Neural progenitor cell (in vitro differentiated cells): ENCODE data around the gene PIP5KL1. TPM values are rescaled to one million over a fixed set of nuclear protein-coding genes. Genes with fewer than 3 reads are reported as not detected.

ENCODE experiments used
- DNase-seq: peaks from one replicate; pipeline ENCODE4 v3.0.0-alpha.2; 2016; ENCODE audit warnings: low spot score
- H2AFZ ChIP-seq: fragments of 200-600 bp; sonication (generic); replicated peaks from 2 replicates; pipeline ENCODE4 v1.6.1; 2016; ENCODE audit warnings: antibody characterized with exemption
- H3F3A ChIP-seq: fragments of 200-600 bp; sonication (generic); 2 replicates; pipeline ENCODE4 v1.6.1; 2016; ENCODE audit warnings: antibody characterized with exemption, low read depth
- H3K27ac ChIP-seq: fragments of 200-600 bp; sonication (generic); 2 replicates; pipeline ENCODE4 v1.5.1; 2016; ENCODE audit warnings: mild to moderate bottlenecking
- H3K27me3 ChIP-seq: fragments of 200-600 bp; sonication (generic); 2 replicates; pipeline ENCODE4 v1.6.1; 2016; ENCODE audit warnings: mild to moderate bottlenecking, moderate library complexity
- H3K36me3 ChIP-seq: fragments of 200-600 bp; sonication (generic); 2 replicates; pipeline ENCODE4 v1.5.1; 2016
- H3K4me1 ChIP-seq: fragments of 200-600 bp; sonication (generic); 2 replicates; pipeline ENCODE4 v1.6.1; 2016; ENCODE audit warnings: mixed run types
- H3K4me2 ChIP-seq: fragments of 200-600 bp; sonication (generic); 2 replicates; pipeline ENCODE4 v1.6.1; 2016
- H3K4me3 ChIP-seq: fragments of 200-600 bp; sonication (generic); 2 replicates; pipeline ENCODE4 v1.5.1; 2016
- H3K79me2 ChIP-seq: fragments of 200-600 bp; sonication (generic); 2 replicates; pipeline ENCODE4 v1.6.1; 2016; ENCODE audit warnings: low read depth
- H3K9ac ChIP-seq: fragments of 200-600 bp; sonication (generic); 2 replicates; pipeline ENCODE4 v1.6.1; 2016
- H3K9me3 ChIP-seq: fragments of 200-600 bp; sonication (generic); 2 replicates; pipeline ENCODE4 v1.5.1; 2016; ENCODE audit warnings: low read depth
- H4K20me1 ChIP-seq: fragments of 200-600 bp; sonication (generic); 2 replicates; pipeline ENCODE4 v1.6.1; 2016; ENCODE audit warnings: low read depth
- H3K27ac Mint-ChIP-seq: 3 replicates; pipeline ENCODE4 v1.8.0; 2021; ENCODE audit warnings: mixed read lengths
- H3K27me3 Mint-ChIP-seq: 2 replicates; pipeline ENCODE4 v1.8.0; 2022; ENCODE audit warnings: low read depth, mild to moderate bottlenecking, inconsistent platforms, moderate library complexity, mixed read lengths; ENCODE audit not compliant: insufficient read depth
- H3K36me3 Mint-ChIP-seq: 3 replicates; pipeline ENCODE4 v1.8.0; 2021; ENCODE audit warnings: mixed read lengths
- H3K4me1 Mint-ChIP-seq: 3 replicates; pipeline ENCODE4 v1.8.0; 2021; ENCODE audit warnings: mixed read lengths
- H3K4me3 Mint-ChIP-seq: 3 replicates; pipeline ENCODE4 v1.8.0; 2021; ENCODE audit warnings: mild to moderate bottlenecking, moderate library complexity, mixed read lengths
- H3K9me3 Mint-ChIP-seq: 3 replicates; pipeline ENCODE4 v1.8.0; 2020; ENCODE audit warnings: mixed read lengths
- CTCF ChIP-seq: fragments of 200-600 bp; sonication (generic); IDR thresholded peaks from 2 replicates; pipeline ENCODE4 v1.5.1; 2017; ENCODE audit warnings: antibody characterized with exemption, mild to moderate bottlenecking
- EZH2 ChIP-seq: fragments of 200-600 bp; sonication (generic); IDR thresholded peaks from 2 replicates; pipeline ENCODE4 v1.6.1; 2017; ENCODE audit warnings: antibody characterized with exemption, mild to moderate bottlenecking, moderate library complexity
- EZH2phosphoT487 ChIP-seq: fragments of 200-600 bp; sonication (generic); IDR thresholded peaks from 2 replicates; pipeline ENCODE4 v1.6.1; 2017; ENCODE audit warnings: antibody characterized with exemption
- total RNA-seq: library from RNA; depleted of rRNA; stranded (reverse); fragments of >200 nt; gene quantifications from 2 replicates; pipeline ENCODE4 v1.2.3, GENCODE V29; 2015; ENCODE audit warnings: low replicate concordance

PIP5KL1 gene
- total RNA-seq, 1 donor from 2014 or later: 1.4 TPM

GRCh38 chr9:127923046-127923445 is 7.5 kb downstream of the PIP5KL1 start:
- H3K9me3 ChIP-seq: no peaks in the 10 kb centered on the region
- H3K27ac ChIP-seq: no peak overlapping the region
- H3K27me3 Mint-ChIP-seq: peaks cover 33% of the 10 kb centered on the region
- H3K9me3 Mint-ChIP-seq: no peaks in the 10 kb centered on the region
- TF ChIP-seq EZH2phosphoT487: no peak
- no peak for TF ChIP-seq EZH2
- TF ChIP-seq CTCF: no peak
- peaks cover 26% of the 10 kb centered on the region for H3F3A ChIP-seq
- no peak overlapping the region for H2AFZ ChIP-seq
- H3K4me1 ChIP-seq: peaks cover 13% of the 10 kb centered on the region
- H3K9ac ChIP-seq: no peak overlapping the region
- no peaks in the 10 kb centered on the region for H3K36me3 ChIP-seq
- H3K4me2 ChIP-seq: no peak overlapping the region
- H3K27me3 ChIP-seq: peaks cover 39% of the 10 kb centered on the region
- DNase-seq: peak; percentile 49
- no peak overlapping the region for H3K4me3 Mint-ChIP-seq
- no peaks in the 10 kb centered on the region for H3K79me2 ChIP-seq
- no peak overlapping the region for H3K4me3 ChIP-seq
- peaks cover 10% of the 10 kb centered on the region for H4K20me1 ChIP-seq
- no peaks in the 10 kb centered on the region for H3K36me3 Mint-ChIP-seq
- H3K27ac Mint-ChIP-seq: no peak overlapping the region
- H3K4me1 Mint-ChIP-seq: peaks cover 11% of the 10 kb centered on the region

DNA sequence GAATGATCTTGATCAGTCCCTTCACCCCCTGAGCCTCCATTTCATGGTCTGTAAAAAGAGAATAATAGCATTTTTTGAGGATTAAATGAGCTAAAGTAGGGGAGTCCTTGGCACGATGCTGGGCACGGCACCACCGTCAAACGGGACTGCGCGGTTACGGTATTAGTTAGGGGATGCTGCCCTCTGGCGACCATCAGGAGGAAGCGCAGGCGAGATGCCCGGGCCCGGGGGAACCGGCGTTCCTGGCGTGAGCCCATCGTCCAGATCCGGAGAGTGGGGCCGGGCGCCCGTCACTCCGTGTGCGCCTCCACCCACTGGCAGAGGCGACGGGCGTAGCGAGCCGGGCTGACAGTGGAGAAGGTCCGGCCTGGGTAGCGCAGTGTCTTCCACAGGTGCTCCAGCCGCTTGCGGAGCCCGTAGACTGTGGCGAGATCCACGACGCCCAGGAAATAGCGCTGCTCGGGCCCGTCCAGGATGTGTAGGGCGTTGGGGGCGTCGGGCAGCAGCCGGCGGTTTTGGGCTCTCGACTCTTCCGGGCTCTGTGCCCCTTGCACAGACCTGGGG is 8.9 kb downstream of the PIP5KL1 start:
- peak; percentile 77 for DNase-seq
- peaks cover 31% of the 10 kb centered on the region for H3K27me3 ChIP-seq
- H2AFZ ChIP-seq: no peak overlapping the region
- no peaks in the 10 kb centered on the region for H3K36me3 Mint-ChIP-seq
- no peaks in the 10 kb centered on the region for H3K9me3 ChIP-seq
- H3K9ac ChIP-seq: no peak overlapping the region
- peaks cover 22% of the 10 kb centered on the region for H3F3A ChIP-seq
- H3K27ac ChIP-seq: no peak overlapping the region
- H3K4me3 ChIP-seq: no peak overlapping the region
- H3K4me3 Mint-ChIP-seq: no peak overlapping the region
- no peak overlapping the region for H3K27ac Mint-ChIP-seq
- H3K27me3 Mint-ChIP-seq: peaks cover 29% of the 10 kb centered on the region
- no peak overlapping the region for H3K4me2 ChIP-seq
- peaks cover 5% of the 10 kb centered on the region for H4K20me1 ChIP-seq
- no peaks in the 10 kb centered on the region for H3K36me3 ChIP-seq
- H3K79me2 ChIP-seq: no peaks in the 10 kb centered on the region
- H3K4me1 Mint-ChIP-seq: peaks cover 20% of the 10 kb centered on the region
- TF ChIP-seq EZH2: no peak
- no peak for TF ChIP-seq EZH2phosphoT487
- TF ChIP-seq CTCF: peak; percentile 94
- peaks cover 4% of the 10 kb centered on the region for H3K4me1 ChIP-seq
- H3K9me3 Mint-ChIP-seq: no peaks in the 10 kb centered on the region

DNA sequence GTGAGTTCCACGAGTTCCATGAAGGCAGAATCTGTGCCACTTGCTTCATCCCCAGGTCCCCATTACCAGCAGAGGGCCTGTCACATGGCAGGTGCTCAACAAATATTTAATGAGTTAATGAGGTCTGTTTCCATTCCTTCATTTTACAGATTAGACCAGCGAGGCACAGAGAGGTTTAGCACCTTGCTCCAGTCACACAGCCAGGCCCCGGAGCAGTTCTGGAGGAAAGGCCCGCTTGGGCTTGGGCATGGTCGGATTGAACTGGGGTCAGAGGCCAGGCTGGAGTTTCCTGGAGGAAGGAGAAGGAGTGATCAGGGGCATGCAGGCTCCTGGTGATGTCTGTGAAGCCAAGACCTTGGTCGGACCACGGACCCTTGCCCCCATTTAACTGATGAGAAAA is 9.8 kb downstream of the PIP5KL1 start:
- Mint-ChIP-seq H3K27me3 (peaks cover 20% of the 10 kb centered on the region), H3K9me3 (no peaks in the 10 kb centered on the region), H3K27ac (no peak overlapping the region), H3K36me3 (no peaks in the 10 kb centered on the region), H3K4me1 (peaks cover 23% of the 10 kb centered on the region), H3K4me3 (no peak overlapping the region)
- no peak overlapping the region for H3K4me2 ChIP-seq
- no peaks in the 10 kb centered on the region for H4K20me1 ChIP-seq
- no peak for DNase-seq
- H3K9me3 ChIP-seq: no peaks in the 10 kb centered on the region
- H3K27ac ChIP-seq: no peak overlapping the region
- H3K36me3 ChIP-seq: no peaks in the 10 kb centered on the region
- H3K79me2 ChIP-seq: no peaks in the 10 kb centered on the region
- H2AFZ ChIP-seq: no peak overlapping the region
- H3K4me1 ChIP-seq: no peaks in the 10 kb centered on the region
- TF ChIP-seq EZH2: no peak
- no peak for TF ChIP-seq CTCF
- no peak for TF ChIP-seq EZH2phosphoT487
- H3K27me3 ChIP-seq: peaks cover 31% of the 10 kb centered on the region
- H3K4me3 ChIP-seq: no peak overlapping the region
- no peak overlapping the region for H3K9ac ChIP-seq
- peaks cover 15% of the 10 kb centered on the region for H3F3A ChIP-seq
